ENCODE measurements around the gene CBFA2T3.

The CBFA2T3 gene

DNA sequence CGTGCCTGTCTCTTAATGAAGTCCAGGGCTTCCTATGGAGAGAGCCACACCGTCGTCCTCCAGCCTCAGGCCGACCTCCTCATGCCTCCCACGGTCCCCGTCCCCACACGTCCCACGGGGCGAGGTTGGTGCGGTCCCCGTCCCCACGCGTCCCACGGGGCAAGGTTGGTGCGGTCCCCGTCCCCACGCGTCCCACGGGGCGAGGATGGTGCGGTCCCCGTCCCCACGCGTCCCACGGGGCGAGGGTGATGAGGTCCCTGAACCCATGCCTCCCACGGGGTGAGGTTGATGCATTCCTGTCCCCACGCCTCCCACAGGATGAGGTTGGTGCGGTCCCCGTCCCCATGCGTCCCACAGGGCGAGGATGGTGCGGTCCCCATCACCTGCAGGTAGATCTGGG is 141.2 kb downstream of the CBFA2T3 start:
- Histone ChIP-seq H3K27ac (no peak overlapping the region), H3K27me3 (peaks cover 10 to 20% (median 15%) of the 10 kb centered on the region in 11 experiments; a peak in 20 of 22 replicates), H3K9me3 (replicated peaks in 1 of 11) (no peaks in the 10 kb centered on the region), H3K9ac (no peak overlapping the region), H3K4me2 (peak overlapping the region in 8 of 11 experiments; percentile 21 to 92 (median 54); a peak in 14 of 22 replicates), H3K36me3 (peaks cover 8 to 54% (median 28%) of the 10 kb centered on the region in 11 experiments; a peak in 19 of 22 replicates), H3K4me1 (peaks cover 38 to 84% (median 74%) of the 10 kb centered on the region in 10 experiments), H3K4me3 (no peak overlapping the region), H4K20me1 (peaks cover 3 to 67% (median 30%) of the 10 kb centered on the region in 11 experiments; a peak in 16 of 22 replicates)
- TF ChIP-seq Cebpa-rat (IDR thresholded peaks at IDR 0.05): no peak

DNA sequence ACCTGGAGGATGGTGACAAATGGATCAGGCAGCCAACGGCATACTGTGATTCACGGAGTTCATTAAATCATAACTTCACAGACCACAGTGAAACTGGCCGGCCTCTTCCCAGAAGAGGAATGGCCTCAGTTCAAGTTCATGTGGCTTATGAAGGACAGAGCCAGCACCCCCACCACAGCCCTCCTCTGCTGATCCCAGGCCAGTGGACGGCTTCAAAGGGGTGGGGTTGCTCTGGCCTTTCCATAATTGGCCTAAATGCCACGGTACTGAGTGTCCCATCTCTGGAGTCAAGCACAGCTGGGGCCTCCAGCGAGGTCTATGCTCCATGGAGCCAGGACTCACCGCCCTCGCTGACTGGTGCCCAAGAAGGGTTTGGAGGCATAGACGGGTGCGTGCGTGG is 141.6 kb downstream of the CBFA2T3 start:
- peaks cover 0 to 63% (median 27%) of the 10 kb centered on the region in 11 experiments; a peak in 15 of 22 replicates for H4K20me1 ChIP-seq
- peaks cover 34 to 80% (median 70%) of the 10 kb centered on the region in 10 experiments for H3K4me1 ChIP-seq
- TF ChIP-seq Cebpa-rat (IDR thresholded peaks at IDR 0.05): no peak

DNA sequence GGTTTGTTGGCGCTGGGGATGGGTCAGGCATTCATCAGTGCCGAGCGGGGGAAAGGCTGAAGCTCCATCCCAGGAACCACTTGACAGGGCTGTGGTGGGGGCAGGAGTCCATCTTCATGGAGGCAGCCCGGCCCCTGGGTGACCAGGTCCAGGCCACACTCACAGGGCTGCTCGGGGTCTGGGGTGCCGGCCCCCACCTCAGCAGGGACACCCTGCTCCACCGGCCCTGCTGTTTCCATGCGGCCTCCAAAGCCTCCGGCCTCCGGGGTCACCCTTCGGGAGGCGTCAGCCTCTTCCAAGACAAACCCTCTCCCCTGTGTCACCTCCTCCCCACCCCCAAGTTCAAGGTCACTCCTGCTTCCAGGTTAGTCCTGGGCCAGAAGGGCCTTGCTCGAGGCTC is 142.3 kb downstream of the CBFA2T3 start:
- H3K4me3 ChIP-seq: no peak overlapping the region
- H3K27me3 ChIP-seq: peaks cover 10 to 20% (median 15%) of the 10 kb centered on the region in 11 experiments; a peak in 20 of 22 replicates
- TF ChIP-seq Cebpa-rat (IDR thresholded peaks at IDR 0.05): no peak
- peaks cover 27 to 73% (median 62%) of the 10 kb centered on the region in 10 experiments for H3K4me1 ChIP-seq
- no peaks in the 10 kb centered on the region for H3K9me3 ChIP-seq (replicated peaks in 1 of 11)
- peaks cover 8 to 60% (median 29%) of the 10 kb centered on the region in 11 experiments; a peak in 19 of 22 replicates for H3K36me3 ChIP-seq
- H4K20me1 ChIP-seq: peaks cover 0 to 56% (median 20%) of the 10 kb centered on the region in 11 experiments; a peak in 15 of 22 replicates
- H3K4me2 ChIP-seq: no peak overlapping the region
- no peak overlapping the region for H3K27ac ChIP-seq
- H3K9ac ChIP-seq: no peak overlapping the region

More for the DNA sequence above, 141.6 kb downstream of the CBFA2T3 start:
- Histone ChIP-seq H3K36me3 (peaks cover 8 to 57% (median 28%) of the 10 kb centered on the region in 11 experiments; a peak in 19 of 22 replicates), H3K27ac (no peak overlapping the region), H3K9me3 (replicated peaks in 1 of 11) (no peaks in the 10 kb centered on the region), H3K27me3 (peaks cover 10 to 20% (median 15%) of the 10 kb centered on the region in 11 experiments; a peak in 20 of 22 replicates), H3K9ac (no peak overlapping the region), H3K4me3 (no peak overlapping the region), H3K4me2 (peak overlapping the region in 8 of 11 experiments; percentile 21 to 92 (median 54); a peak in 13 of 22 replicates)

DNA sequence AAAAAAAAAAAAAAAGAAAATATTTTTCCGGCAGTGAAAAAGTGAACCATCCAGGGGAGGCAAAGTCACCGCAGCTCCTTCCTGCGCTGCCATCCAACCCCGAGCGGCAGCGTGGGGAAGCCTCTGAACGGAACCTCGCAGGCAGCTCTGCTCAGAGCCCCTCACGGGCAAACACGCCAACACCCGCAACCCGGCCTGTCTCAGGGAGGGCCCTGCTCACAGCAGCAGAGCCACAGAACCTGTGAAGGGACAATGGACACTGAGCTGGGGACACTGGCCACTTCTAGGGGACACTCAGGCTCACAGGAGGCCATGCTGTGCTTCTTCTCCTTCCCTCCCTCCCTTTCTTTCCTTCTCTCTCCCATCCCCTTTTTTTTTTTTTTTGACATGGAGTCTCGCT is 143.9 kb downstream of the CBFA2T3 start:
- Histone ChIP-seq H3K27me3 (peaks cover 10 to 20% (median 15%) of the 10 kb centered on the region in 11 experiments; a peak in 20 of 22 replicates), H3K4me2 (peak overlapping the region in 7 of 11 experiments; percentile 44 to 61 (median 56); a peak in 13 of 22 replicates), H3K36me3 (peaks cover 14 to 59% (median 25%) of the 10 kb centered on the region in 11 experiments; a peak in 19 of 22 replicates), H3K4me3 (no peak overlapping the region), H3K9me3 (replicated peaks in 1 of 11) (no peaks in the 10 kb centered on the region), H3K4me1 (peaks cover 11 to 57% (median 47%) of the 10 kb centered on the region in 10 experiments), H3K27ac (no peak overlapping the region; a peak in 1 of 22 replicates), H4K20me1 (peaks cover 0 to 57% (median 20%) of the 10 kb centered on the region in 11 experiments; a peak in 16 of 22 replicates), H3K9ac (peak overlapping the region in 1 of 11 experiments; percentile 13; a peak in 1 of 22 replicates)
- no peak for TF ChIP-seq Cebpa-rat (IDR thresholded peaks at IDR 0.05)

DNA sequence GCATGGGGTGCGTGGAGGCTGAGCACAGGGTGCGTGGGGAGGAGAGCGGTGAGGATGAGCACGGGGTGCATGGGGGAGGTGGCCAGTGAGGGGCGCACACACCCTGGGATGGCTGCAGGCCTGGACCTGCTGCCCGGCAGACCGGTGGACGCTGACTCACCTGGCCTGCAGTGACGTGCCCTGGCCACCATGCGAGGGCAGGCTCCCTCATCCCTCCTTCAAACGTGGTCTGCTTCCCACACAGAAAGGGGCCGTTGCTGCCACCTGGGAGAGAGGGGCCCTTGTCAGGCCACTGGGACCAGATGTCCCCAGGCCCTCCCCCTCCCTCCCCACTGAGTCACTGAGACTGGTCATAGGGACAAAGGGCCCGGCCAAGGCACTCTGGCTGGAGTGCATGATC is 145.2 kb downstream of the CBFA2T3 start:
- H3K27ac ChIP-seq: no peak overlapping the region
- H4K20me1 ChIP-seq: peaks cover 0 to 55% (median 12%) of the 10 kb centered on the region in 11 experiments; a peak in 15 of 22 replicates
- H3K36me3 ChIP-seq: peaks cover 14 to 70% (median 36%) of the 10 kb centered on the region in 11 experiments; a peak in 19 of 22 replicates
- H3K9ac ChIP-seq: no peak overlapping the region
- peaks cover 10 to 17% (median 14%) of the 10 kb centered on the region in 11 experiments; a peak in 20 of 22 replicates for H3K27me3 ChIP-seq
- no peak overlapping the region for H3K4me3 ChIP-seq
- H3K4me1 ChIP-seq: peaks cover 0 to 44% (median 34%) of the 10 kb centered on the region in 10 experiments; a peak in 18 of 20 replicates
- no peak overlapping the region for H3K4me2 ChIP-seq
- no peaks in the 10 kb centered on the region for H3K9me3 ChIP-seq (replicated peaks in 1 of 11)
- no peak for TF ChIP-seq Cebpa-rat (IDR thresholded peaks at IDR 0.05)

DNA sequence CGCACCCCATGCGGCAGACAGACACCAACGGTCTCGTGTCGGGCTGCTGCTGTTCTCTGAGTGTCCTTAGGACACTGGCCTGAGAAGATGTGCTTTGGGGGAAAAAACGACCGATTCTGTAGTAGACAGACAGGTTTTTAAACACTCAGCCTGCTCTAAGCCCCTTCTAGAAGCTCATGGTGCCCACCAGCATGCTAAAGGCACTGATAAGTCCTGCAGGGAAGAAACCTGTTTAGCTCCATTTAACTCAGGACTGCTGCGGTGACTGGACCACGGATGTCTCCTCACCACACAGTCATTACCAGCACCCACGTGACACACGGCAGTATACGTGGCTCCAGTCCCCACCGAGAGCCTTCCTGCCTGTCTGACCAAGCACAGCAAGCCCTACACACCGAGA is 146.2 kb downstream of the CBFA2T3 start:
- no peak overlapping the region for H3K4me3 ChIP-seq
- peaks cover 14 to 74% (median 36%) of the 10 kb centered on the region in 11 experiments; a peak in 19 of 22 replicates for H3K36me3 ChIP-seq
- no peak overlapping the region for H3K27ac ChIP-seq
- H3K9me3 ChIP-seq (replicated peaks in 1 of 11): no peaks in the 10 kb centered on the region
- peaks cover 0 to 34% (median 24%) of the 10 kb centered on the region in 10 experiments; a peak in 16 of 20 replicates for H3K4me1 ChIP-seq
- peaks cover 3 to 11% (median 8%) of the 10 kb centered on the region in 11 experiments; a peak in 20 of 22 replicates for H3K27me3 ChIP-seq
- no peak overlapping the region for H3K4me2 ChIP-seq
- TF ChIP-seq Cebpa-rat (IDR thresholded peaks at IDR 0.05): no peak
- H4K20me1 ChIP-seq: peaks cover 0 to 56% (median 2%) of the 10 kb centered on the region in 11 experiments; a peak in 13 of 22 replicates
- H3K9ac ChIP-seq: no peak overlapping the region

DNA sequence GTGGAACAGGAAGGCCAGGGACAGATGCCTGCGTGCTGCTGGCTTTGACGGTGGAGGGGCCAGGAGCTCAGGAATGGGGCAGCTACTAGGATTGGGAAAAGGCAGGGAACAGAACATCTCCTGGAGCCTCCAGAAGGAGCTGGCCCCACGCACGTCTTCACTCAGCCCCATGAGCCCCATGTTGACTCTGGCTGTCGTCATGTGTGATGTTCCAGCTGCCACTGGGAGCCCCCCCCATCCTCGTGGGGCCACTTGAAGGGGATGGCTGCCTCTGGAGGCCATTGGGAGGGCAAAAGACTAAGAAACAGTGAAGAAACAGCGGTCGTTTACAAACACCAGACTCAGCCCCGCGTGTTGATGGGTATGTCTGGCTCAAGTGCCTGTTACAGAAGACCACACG is 146.7 kb downstream of the CBFA2T3 start:
- peaks cover 0 to 29% (median 19%) of the 10 kb centered on the region in 10 experiments; a peak in 16 of 20 replicates for H3K4me1 ChIP-seq
- H3K9ac ChIP-seq: no peak overlapping the region; a peak in 2 of 22 replicates
- H3K4me3 ChIP-seq: no peak overlapping the region
- H3K9me3 ChIP-seq (replicated peaks in 1 of 11): no peaks in the 10 kb centered on the region
- H3K27ac ChIP-seq: no peak overlapping the region
- H4K20me1 ChIP-seq: peaks cover 0 to 51% (median 0%) of the 10 kb centered on the region in 11 experiments; a peak in 12 of 22 replicates
- H3K36me3 ChIP-seq: peaks cover 14 to 69% (median 34%) of the 10 kb centered on the region in 11 experiments; a peak in 19 of 22 replicates
- no peak for TF ChIP-seq Cebpa-rat (IDR thresholded peaks at IDR 0.05)
- no peak overlapping the region for H3K4me2 ChIP-seq
- H3K27me3 ChIP-seq: peaks cover 0 to 6% (median 3%) of the 10 kb centered on the region in 11 experiments; a peak in 13 of 22 replicates

DNA sequence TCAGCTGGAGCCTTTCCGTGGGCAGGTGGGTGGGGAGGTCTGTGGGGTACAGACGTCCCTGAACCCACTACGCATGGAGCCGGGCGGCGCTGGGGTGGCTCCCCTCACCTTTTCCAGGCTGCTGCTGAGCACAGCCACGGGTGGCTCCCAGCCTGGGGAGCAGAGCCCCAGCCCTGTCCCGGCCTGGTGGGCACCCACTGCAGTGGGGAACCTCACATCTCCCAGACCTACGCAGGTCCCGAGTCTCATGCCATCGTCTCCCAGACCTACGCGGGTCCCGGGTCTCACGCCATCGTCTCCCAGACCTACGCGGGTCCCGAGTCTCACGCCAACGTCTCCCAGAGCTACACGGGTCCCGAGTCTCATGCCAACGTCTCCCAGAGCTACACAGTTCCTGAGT is 148.3 kb downstream of the CBFA2T3 start:
- H3K9me3 ChIP-seq (replicated peaks in 1 of 11): no peaks in the 10 kb centered on the region
- no peaks in the 10 kb centered on the region for H3K27me3 ChIP-seq
- peaks cover 0 to 20% (median 14%) of the 10 kb centered on the region in 10 experiments; a peak in 16 of 20 replicates for H3K4me1 ChIP-seq
- peaks cover 0 to 48% (median 0%) of the 10 kb centered on the region in 11 experiments; a peak in 9 of 22 replicates for H4K20me1 ChIP-seq
- peaks cover 14 to 66% (median 37%) of the 10 kb centered on the region in 11 experiments; a peak in 19 of 22 replicates for H3K36me3 ChIP-seq
- H3K27ac ChIP-seq: no peak overlapping the region
- no peak overlapping the region for H3K4me2 ChIP-seq
- no peak overlapping the region for H3K9ac ChIP-seq
- no peak overlapping the region for H3K4me3 ChIP-seq
- TF ChIP-seq Cebpa-rat (IDR thresholded peaks at IDR 0.05): no peak

DNA sequence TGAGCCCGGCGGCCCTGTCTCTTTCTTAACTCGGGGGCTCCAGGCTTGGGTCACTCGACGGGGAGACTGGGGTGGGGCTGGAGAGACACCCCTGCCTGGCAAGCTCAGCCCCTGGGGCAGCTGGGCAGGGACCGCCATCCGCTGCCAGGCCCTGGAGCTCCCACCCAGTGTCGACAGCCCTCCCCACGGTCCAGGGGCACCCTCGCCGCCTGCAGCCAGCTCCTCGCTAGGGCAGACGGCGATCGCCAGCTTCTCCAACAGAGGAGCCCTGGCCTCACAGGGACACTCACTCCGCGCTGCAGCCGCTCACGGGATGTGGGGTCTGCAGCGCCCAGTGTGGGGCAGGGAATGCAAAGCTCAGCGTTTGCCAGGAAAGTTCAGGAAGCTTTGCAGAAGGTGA is 149.3 kb downstream of the CBFA2T3 start:
- H3K4me1 ChIP-seq: peaks cover 0 to 10% (median 5%) of the 10 kb centered on the region in 10 experiments; a peak in 12 of 20 replicates
- no peak overlapping the region for H3K27ac ChIP-seq
- no peaks in the 10 kb centered on the region for H3K27me3 ChIP-seq
- no peak for TF ChIP-seq Cebpa-rat (IDR thresholded peaks at IDR 0.05)
- peaks cover 14 to 75% (median 44%) of the 10 kb centered on the region in 11 experiments; a peak in 21 of 22 replicates for H3K36me3 ChIP-seq
- no peaks in the 10 kb centered on the region for H3K9me3 ChIP-seq (replicated peaks in 1 of 11)
- H3K9ac ChIP-seq: no peak overlapping the region
- H3K4me2 ChIP-seq: no peak overlapping the region
- H4K20me1 ChIP-seq: peaks cover 0 to 52% (median 0%) of the 10 kb centered on the region in 11 experiments; a peak in 8 of 22 replicates
- H3K4me3 ChIP-seq: no peak overlapping the region

All from BLaER1 treated with 17β-estradiol and CSF1 and Interleukin-3, amounts not matched to agents 10 nM and 100 nM (cell line).